ENCODE results near the gene HDAC2.
"Not testable (repeated sequence)": the region's sequence is repeated elsewhere in the genome, so short reads cannot be mapped to it uniquely, and the experiment has no call there.

HDAC2 gene

DNA sequence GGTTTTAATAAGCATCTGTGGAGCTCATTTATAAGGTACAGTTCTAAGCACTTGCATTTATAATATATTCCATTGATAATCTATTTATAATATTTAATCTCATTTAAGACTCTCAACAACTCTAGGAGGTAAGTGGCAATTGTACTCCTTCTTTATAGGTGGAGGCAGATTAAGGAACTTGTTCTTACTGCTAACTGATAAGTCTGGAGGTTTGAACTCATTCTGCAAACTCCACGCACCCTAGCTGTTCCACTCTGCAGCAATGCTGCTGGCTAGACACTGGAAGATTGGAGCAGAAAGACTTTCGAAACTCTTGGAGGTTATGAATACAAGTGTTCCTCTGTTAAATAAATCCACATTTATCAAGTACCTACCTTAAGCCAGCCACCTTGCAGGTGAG lies 793 bp upstream of the HDAC2 start:
- no peak for DNase-seq (ENCODE audit: low spot score)

DNA sequence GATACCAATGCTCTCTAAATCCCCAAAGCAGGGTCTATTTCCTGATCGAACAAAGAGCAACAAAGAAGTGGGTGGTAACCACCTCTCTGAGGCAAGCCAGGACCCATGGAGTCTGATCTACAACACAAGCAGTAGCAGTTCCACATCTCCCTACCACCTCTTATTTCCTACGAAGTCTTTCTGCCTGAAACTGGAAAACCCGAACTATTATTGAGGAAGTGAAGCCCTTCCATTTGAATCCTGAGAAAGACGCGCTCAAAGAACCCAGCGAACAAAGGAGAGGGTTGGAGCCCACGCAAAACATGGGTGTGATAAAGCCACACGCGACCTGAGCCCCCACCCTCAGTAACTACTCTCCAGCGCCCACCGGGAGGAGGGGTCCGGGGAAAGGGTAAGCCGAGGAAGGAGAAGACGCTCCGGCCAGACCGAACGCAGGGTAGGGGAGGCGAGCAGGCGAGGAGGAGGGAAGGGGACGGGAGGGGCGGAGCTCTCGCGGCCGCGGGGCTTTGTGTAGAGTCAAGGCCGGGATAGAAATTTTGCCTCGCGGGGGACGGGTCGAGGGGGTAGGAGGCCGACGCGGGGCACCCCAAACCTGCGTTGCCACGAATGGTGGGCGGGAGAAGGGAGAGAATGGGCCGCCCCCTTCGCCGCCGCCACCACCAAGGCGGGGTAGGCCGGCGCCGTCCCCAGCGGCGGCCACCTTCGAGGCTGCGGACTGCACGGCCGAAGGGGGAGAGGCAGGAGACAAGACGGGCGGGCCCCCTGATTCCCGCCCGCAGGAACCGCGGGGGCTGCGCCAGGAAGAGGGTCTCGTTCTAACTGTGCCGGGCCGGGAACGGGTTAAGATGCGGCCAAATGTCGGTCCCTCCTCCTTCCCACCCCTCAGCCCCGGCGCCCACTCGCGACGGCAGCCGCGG lies 802 bp downstream of the HDAC2 start:
- DNase-seq (ENCODE audit: low spot score) = peak; percentile 28

DNA sequence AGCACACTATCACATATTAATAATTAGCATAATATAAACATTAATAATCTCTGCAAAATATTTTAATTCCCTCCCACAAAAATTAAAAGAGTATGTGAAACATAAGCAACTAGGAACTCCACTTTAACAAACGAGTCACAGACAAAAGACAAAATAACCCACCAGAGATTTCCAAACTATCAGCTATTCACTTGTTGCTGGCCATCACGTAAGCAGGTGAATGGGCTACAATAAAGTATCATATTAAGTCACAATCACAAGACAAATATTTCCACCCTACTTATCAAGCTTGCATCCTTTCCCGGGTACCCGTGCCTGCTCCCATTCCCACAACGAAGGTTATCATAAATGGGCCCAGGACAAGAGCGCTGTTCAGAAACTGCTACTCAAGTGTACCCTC lies 2.5 kb downstream of the HDAC2 start:
- no peak for DNase-seq (ENCODE audit: low spot score)

DNA sequence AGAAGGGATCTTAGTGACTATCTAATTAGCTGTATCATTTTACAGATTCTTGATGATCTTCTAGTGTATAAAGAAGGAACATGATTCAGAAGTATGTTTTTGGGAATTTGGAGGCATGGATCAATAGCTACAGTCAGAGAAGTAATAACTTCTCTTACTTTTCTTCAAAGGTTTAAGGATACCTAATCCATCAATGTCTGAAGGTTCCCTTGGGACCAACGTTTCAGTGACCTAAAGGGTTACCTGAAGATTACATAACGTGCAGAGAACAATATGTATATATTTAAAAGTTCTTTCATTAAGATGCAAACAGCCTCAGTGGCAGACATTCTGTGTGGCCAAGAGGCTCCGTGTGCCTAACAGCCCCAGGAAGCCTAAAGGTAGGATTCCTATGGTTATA lies 3.2 kb downstream of the HDAC2 start:
- DNase-seq (ENCODE audit: low spot score) = no peak

DNA sequence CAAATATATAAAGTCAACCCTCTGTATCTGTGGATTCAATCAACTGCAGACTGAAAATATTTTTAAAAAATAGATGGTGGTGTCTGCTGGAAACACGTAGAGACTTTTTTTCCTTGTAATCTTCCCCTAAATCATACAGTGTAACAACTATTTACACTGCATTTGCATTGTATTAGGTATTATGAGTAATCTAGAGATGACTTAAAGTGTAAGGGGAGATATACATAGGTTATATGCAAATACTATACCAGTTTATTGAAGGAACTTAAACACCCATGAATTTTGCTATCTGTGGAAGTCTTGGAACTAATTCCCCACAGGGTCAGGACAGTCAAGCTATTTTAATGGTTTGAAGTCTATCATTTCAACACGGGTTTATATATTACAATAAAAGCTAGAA lies 10.2 kb downstream of the HDAC2 start:
- DNase-seq (ENCODE audit: low spot score) = no peak

DNA sequence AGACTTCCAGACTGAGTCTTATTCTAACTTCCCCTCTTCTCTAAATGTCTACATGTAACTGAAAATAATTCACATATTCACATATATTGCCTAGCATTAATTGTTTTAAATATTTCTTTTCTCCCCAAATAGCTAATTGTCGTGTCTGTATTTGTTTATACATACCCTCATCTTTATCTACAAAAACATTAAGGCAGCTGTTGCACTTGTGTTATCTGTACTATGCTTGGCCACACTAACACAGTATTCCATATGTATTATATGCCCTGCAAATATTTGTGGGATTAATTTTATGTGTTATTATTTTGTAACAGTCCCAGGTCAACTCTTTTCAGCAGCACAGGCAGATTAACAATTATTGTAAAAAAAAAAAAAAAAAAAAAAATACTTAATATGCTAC lies 11.7 kb downstream of the HDAC2 start:
- no peak for DNase-seq (ENCODE audit: low spot score)

DNA sequence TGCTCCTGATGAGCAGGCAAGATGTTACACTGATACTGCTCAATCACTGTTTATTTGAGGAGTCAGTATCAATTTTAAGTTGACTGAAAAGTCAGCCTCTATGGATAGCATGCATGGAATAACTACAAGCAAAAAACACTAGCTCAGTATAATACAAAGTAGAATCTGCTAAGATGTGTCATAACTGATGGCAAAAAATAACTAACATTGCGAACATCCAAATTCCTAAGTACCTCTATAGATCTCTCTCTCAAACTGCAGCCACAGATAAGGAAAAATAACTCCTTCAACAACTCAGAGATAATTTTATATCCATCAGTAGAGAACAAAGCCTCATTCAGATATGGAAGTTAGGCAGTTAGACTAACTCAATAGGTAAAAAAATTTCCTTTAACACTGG lies 16.3 kb downstream of the HDAC2 start:
- no peak for DNase-seq (ENCODE audit: low spot score)

DNA sequence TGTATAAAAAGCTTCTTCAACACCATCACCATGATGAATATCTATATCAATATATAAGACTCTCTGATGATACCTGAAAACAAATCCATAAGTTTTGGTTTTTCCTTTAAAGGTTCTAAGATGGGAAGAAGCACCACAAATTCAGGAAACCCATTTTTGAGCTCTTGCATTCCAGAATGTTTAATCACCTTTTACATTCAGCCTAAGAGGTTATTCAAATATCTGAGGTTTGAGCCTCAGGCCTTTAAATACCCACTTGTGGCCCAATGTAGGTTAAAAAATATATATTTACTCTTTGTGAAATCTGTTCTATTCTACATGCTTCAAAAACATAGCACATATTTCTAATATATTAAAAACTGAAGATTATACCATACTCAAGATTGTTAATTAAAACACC lies 17.6 kb downstream of the HDAC2 start:
- no peak for DNase-seq (ENCODE audit: low spot score)

DNA sequence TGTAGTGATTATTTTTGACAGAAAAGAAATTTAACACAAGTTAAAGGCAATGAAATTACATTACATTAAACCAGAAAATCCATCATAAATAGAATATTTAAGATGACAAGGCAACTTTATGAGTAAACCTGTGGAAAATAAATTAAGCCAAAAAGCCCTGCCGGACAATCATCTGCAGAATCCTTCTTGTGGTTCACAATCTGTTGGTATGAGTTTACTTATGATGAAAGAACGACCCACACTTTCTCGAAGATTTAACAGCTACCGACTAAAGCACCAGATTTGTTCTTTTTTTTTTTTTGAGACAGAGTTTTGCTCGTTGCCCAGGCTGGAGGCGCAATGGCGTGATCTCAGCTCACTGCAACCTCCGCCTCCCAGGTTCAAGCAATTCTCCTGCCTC lies 21.4 kb downstream of the HDAC2 start:
- no peak for DNase-seq (ENCODE audit: low spot score)

DNA sequence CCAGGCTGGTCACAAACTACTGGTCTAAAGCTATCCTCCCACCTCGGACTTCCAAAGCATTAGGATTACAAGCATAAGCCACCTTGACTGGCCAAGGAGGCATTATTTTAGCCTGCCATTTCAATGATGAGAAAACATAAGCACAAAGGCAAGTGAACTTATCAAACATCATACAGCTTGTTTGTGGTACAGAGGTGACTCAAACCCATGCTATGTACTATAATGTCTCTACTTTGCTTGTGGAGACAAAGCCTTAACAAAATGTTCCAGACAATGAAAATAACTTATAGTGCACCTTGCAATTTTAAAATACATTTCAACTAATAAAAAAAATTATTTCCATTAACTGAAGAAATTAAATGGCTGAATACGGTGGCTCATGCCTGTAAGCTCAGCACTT lies 26.2 kb downstream of the HDAC2 start:
- DNase-seq (ENCODE audit: low spot score) = no peak

DNA sequence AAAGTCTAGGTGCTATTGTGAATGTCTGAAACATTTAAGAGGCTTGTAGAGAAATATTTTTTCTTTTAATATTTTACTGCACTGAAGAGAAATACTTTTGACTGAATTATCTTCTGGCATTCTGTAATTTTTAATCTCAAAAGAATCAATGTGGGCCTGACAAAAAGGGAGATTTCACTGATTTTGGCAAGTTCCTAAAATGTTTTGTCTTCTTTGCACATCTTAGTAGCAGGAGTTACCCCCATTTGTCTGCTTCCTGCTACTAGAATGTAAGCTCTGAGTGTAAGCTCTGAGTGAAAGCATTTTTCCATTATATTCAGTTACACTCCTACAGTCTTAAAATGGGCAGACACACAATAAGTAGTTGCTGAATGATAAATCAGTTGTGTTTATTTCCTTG lies 31.1 kb downstream of the HDAC2 start:
- DNase-seq (ENCODE audit: low spot score) = no peak

DNA sequence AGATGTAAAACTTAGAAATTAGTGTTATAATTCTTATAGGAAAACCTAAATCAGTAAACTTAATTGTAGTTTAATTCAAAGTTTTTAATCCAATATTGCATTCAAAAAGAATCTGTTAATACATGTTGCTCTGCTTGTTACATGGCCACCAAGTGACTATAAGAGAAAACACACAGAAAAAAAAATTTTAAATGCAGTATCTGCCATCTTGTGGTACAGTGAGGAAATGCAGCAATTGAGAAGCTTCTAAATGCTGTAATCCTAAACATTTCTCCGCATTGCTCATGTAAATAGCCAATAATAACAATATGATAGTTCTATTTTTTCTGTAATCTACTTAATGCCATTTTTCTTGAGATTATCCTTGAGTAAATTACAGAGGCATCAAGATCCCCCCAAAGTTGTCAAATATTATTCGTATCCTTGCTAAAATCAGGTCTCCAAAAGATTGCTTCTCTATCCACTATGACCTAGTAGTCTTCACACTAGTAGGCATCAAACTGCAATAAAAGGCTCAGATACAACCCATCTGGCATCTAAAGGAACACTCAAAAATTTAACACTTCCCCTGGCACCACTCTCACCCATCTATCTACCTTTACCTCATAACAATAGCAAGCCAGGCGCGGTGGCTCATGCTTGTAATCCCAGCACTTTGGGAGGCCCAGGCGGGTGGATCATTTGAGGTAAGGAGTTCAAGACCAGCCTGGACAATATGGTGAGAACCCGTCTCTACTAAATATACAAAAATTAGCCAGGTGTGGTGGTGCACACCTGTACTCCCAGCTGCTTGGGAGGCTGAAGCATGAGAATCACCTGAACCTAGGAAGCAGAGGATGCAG lies 34.6 kb downstream of the HDAC2 start:
- DNase-seq (ENCODE audit: low spot score) = peak; percentile 63

DNA sequence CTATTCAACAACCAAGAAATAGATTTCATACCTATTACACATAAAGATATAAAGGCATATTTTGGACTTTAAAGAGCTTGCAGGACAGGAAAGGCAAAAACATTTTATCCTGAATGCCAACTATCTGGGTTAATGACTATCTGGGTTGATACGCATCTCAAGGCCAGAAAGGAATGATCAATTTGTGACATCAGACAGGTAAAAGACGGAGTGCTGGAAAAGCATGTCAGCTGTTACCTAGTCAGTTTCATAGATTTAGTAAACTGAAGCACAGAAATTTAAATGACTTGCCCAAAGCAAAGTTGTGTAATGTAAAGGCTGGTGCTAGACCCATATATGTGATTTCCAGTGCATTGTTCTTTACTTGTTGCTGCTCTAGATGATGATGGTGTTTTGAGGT lies 36.8 kb downstream of the HDAC2 start:
- DNase-seq (ENCODE audit: low spot score) = no peak

DNA sequence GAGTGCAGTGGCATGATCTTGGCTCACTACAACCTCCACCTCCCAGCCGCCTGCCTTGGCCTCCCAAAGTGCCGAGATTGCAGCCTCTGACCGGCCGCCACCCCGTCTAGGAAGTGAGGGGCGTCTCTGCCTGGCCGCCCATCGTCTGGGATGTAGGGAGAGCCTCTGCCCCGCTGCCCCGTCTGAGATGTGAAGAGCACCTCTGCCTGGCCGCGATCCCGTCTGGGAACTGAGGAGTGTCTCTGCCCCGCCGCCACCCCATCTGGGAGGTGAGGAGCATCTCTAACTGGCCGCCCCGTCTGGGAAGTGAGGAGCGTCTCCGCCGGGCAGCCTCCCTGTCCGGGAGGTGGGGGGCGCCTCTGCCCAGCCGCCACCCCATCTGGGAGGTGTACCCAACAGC lies 39.0 kb downstream of the HDAC2 start:
- DNase-seq (ENCODE audit: low spot score) = not testable (repeated sequence)

DNA sequence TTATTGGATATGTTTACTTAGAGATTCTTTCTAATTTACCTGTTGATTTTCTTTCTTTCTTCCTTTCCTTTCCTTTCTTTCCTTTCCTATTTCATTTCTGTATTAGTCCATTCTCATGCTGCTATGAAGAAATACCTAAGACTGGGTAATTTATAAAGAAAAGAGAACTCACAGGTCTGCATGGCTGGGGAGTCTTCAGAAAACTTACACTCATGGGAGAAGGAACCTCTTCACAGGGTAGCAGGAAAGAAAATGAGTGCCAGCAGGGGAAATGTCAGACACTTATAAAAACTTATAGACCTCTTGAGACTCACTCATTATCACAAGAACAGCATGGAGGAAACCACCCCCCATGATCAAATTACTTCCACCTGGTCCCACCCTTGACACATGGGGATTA lies 40.8 kb downstream of the HDAC2 start:
- no peak for DNase-seq (ENCODE audit: low spot score)

DNA sequence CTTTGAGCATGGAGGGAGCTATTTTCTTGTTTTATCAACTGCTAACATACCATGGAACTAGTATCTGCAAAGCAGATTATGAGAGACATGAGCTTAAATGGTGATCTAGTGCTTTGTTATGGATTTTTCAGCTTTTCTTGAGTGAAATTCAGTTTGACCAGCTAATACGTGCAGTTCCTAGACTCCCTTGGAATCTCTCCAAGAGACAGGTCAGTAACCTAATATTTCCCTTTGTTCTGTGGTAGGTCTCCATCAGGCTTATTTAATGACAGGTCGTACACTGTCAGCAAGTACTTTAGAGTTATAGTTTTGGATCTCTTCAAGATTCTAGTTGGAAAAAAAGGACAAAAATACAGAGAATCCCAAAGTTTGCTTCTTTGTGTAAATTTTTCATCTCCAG lies 43.9 kb downstream of the HDAC2 start:
- DNase-seq (ENCODE audit: low spot score) = no peak

DNA sequence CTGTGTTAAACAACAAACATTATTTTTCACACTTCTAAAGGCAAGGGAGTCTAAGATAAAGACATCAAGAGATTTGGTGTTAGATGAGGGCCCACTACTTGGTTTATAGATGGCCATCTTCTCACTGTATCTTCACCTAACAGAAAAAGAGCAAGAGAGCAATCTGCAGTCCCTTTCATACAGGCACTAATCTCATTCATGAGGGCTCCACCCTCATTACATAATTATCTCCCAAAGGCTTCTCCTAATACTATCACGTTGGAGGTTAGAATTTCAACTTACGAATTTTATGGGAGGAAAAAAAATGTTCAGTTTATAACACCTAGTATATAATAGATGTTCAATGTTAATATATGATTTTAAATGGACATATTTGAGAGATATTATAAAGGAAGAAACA lies 45.6 kb downstream of the HDAC2 start:
- DNase-seq (ENCODE audit: low spot score) = no peak

DNA sequence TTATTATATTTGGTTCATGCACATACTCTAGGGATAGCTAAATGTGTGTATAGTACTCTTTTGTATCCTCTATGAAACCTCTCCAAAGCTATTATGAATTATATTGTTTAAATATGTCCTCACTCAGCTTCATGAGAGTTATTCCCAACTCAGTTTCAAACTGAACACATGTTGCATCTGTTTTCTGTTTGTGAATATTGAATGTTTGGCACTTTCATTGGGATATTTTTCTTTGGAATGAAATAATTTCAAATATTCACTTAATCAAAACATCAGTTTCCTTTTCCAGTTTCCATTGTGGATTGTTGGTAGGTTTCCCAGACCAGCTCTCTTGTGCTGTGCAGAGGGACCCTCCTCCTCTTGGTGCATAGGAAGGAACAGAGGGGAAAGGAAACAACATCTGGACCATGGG lies 46.6 kb downstream of the HDAC2 start:
- no peak for DNase-seq (ENCODE audit: low spot score)

DNA sequence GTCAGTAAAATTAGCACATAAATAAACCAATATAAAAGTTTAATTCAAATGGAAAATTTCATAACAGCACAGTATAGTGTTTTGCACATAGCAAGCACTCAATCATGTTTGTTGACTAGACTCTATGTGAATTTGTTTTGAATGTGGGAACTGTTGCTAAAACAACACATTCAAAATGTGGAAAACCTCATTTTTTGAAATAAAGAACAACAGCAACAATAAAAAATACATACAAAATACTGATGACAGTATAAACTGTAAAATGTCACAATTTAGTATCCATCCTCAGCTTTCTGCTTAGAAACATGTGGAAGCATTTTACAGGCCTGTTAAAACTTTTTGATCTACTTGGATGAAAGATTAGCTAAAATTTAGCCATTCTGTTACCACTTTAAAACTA lies 47.4 kb downstream of the HDAC2 start:
- no peak for DNase-seq (ENCODE audit: low spot score)

DNA sequence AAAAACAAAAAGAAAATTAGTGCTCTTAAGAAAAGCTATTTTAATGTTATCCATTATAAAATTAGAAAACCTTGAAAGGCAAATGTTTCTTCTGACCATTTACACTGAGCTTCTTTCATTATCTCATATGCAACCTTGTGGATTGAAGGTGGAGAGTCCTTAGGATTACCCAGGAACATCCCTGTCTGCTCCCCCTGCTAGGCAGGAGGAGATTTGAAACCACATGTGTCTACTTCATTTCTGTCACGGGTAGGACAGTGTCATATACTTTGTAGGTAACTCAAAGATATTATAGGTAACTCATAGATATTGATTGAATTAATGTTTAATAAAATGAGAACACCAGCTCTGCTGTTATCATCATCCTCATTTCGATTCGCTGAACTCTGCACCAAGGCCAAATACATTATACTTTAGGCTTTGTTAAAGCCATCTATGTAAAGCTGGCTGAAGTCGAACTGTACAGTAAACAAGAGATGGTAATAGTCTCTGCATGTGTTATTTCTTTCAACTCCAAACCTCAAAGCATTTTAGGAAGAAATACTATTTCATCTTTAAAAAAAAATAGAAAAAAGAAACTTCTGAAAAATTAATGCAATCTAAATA lies 49.5 kb downstream of the HDAC2 start:
- no peak for DNase-seq (ENCODE audit: low spot score)

DNA sequence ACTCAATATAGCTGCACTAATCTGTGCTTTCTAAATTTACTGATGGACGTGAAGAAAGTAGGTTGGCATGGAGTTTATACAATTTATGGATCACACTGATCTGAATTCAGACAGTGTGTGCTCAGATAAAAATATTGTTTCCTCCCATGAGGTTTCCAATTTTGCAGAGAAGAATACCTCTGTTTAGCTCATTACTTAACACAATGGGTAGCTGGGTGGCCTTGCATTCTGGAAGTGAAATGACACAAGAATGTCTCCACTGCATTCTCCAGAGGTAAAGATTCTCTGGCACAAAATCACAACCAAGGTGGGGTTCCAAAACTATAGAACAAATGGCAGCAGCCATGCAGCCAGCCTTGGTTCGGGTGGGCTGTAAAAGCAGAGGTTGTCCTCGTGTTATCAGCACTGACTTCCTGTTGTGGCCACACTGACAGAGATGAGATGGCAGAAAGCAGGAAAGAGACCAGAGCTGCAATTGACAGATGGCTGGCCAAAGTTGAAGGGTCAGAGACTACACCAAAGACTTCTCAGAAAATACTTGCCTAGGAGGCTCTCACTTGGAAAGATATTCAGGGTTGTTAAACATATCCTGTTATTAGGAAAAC lies 50.2 kb downstream of the HDAC2 start:
- no peak for DNase-seq (ENCODE audit: low spot score)

DNA sequence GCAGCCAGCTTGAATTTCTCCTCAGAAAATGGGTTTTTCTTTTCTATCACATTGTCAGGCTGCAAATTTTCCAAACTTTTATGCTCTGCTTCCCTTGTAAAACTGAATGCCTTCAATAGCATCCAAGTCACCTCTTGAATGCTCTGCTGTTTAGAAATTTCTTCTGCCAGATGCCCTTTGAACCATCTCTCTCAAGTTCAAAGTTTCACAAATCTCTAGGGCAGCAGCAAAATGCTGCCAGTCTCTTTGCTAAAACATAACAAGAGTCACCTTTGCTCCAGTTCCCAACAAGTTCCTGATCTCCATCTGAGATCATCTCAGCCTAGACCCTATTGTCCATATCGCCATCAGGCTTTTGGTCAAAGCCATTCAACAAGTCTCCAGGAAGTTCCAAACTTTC lies 60.7 kb downstream of the HDAC2 start:
- not testable (repeated sequence) for DNase-seq (ENCODE audit: low spot score)

Data from kidney capillary endothelial cell (primary cell).